Activated CD4-positive, alpha-beta T cell treated with anti-CD3 and anti-CD28 coated beads, Interleukin-10, Interleukin-2, amounts not matched to agents 100 ng/mL and 50 ng/mL, durations not matched to agents 16 hours and 8 hours (primary cell): ENCODE results near the gene SH3PXD2A.
A peak's percentile ranks its signal among the peaks of the same experiment; 100 is the strongest.
"Not testable (repeated sequence)": the region's sequence is repeated elsewhere in the genome, so short reads cannot be mapped to it uniquely, and the experiment has no call there.

Experiments used
- DNase-seq: peaks from one replicate; pipeline ENCODE4 v3.0.0-alpha.2; 2020

The SH3PXD2A gene

GRCh38 chr10:103765168-103765567 lies 90.2 kb downstream of the SH3PXD2A start:
- peak; percentile 24 for DNase-seq

- DNase-seq, result no peak
These were observed 90.9 kb downstream of the SH3PXD2A start for GRCh38 chr10:103764296-103765088.

DNA sequence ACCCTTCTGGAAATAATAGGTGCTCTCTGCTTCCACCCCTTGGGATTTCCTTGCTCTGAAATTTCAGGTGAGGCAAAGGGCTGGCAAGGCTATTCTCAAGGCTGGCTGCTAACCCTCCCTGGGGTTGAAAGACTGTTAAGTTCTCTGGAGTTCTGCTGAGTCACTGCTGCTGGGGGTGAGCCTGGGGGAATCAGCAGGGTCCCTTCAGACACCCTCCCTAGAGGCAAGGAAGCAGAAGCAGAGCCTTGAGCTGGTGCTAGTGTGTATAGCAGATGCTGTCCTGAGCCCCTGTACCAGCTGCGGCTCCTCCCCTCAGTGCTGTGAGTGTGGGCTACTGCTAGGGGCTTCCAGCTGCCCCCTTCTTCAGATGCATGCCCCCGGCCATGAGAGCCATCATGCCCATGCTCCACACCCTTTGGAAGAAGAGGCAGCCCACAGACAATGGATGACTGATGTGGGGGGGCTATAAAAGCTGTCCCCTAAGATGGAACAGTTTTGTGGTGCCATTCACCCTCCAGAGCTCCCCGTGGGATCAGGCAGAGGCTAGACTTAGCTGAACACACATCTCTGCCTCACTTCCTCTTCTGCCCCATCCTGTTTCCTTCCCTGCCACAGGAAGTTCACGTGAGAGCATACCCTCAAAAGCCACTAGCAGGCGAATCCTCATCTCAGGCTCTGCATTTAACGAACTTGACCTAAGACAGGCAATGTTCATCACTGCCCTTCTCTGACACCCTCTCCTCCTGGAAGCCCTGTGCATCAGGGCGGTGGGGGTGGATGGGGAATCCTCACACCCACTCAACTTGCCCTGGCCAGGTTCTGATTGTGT lies 91.8 kb downstream of the SH3PXD2A start:
- peak; percentile 62 for DNase-seq

DNA sequence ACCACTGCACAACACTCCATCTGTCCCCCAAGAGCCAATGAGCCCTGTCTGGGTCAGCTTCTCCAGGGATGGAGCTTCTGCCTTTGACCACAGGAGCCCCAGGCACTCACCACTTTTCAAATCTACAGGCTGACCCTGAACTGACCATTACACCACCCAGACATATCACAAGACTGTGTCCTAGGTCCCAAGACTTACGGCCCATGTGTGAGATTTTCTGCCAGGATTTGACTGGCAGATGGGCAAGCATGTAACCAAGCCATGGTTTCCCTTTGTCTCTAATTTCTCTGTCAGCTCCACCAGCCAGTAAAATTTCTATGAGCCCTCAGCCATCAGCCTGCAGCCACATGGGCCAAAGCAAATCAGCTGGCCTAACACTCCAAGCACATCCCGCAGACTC lies 92.5 kb downstream of the SH3PXD2A start:
- no peak for DNase-seq

GRCh38 chr10:103762162-103762561 lies 93.2 kb downstream of the SH3PXD2A start:
- DNase-seq, result no peak

DNA sequence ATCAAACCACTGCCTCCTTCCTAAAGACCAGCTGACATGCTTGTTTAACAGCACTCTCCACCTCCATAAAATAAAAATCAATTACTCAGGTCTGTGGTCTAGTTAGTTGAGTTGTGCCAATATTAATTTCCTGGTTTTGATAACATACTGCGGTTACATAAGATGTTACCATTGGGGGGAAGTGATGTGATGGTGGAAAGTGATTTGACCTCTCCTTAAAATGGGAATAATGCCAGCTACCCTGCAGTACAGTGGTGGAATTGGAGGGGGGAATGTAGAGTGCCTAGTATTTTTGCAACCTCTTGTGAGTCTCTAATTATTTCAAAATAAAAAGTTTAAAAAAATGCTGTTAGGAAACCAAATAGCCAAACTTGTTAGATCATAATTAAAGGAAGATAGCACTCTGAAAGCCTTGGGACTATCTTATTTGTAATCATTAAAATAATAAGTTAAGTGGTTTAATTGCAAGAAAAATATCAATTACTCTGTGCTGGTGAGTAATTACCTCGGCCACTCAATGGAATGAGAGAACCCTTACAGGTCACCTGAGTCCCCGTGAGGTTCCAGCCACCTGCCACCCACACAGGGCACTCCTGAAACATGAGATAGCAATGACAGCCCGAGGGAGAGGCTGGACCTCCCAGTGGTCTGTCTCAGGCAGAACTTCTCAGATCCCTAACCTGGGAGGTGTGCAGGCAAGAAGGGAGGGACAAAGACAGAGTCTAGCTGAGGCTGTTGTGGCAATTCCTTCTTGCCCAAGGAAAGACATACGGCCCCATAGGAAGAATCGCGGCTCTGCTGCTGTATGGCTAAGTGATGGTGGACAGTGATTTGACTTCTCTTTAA lies 94.1 kb downstream of the SH3PXD2A start:
- no peak for DNase-seq

- DNase-seq, result not testable (repeated sequence)
These were observed 95.1 kb downstream of the SH3PXD2A start for GRCh38 chr10:103760233-103760632.

GRCh38 chr10:103759100-103759781 lies 96.1 kb downstream of the SH3PXD2A start:
- peak; percentile 85 for DNase-seq

DNA sequence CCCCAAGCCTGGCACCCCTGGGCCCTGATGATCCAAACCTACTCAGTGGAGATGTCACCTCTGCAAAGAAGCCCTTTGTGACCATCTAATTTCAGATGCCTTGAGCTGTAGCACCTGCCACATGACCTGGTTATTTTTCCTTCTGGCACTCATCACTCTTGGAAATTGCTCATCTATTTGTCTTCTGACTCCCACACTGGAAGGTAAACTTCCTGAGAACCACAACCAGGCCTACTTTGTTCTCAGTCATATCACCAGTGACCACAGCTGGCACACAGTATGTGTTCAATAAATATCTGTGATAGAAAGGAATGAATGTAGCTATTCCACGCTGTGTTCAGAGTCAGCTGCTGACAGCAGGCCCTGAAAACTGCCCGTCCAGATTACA lies 97.1 kb downstream of the SH3PXD2A start:
- peak; percentile 20 for DNase-seq

- peak; percentile 53 for DNase-seq
These were observed 97.7 kb downstream of the SH3PXD2A start for GRCh38 chr10:103757531-103758293.

- DNase-seq, result no peak
These were observed 99.0 kb downstream of the SH3PXD2A start for GRCh38 chr10:103756277-103756869.

GRCh38 chr10:103752680-103753248 lies 102.6 kb downstream of the SH3PXD2A start:
- peak; percentile 38 for DNase-seq

DNA sequence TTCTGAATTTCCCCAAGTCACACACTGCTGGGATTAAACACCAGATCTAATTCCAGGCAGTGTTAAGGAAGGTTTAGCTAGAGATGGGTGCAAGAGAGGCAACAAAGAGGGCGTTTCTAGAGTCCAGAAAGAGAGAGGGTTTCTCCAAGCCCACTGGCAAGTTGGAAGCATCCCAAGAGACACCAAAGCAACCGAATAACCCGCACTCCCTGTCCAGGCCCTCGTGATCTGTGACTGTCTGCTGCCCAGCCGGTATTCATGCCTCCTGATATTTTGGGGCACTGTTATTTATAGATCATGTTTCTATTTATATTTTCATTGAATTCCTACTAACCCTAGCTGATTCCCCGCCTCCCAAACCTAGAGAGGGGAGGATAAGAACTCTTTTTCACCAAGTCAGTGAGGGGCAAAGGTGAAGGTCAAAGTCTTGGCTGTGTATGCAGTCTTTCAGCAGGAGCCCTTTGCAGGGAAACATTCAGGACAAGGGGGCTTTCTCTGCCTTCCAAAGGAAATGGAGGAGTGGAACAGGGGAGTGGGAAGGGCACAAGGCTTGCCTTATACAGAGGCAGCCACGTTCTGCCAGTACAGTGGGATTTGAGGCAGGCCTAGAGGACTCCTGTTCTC lies 103.6 kb downstream of the SH3PXD2A start:
- DNase-seq, result no peak

- DNase-seq, result no peak
These were observed 104.5 kb downstream of the SH3PXD2A start for GRCh38 chr10:103750836-103751235.

DNA sequence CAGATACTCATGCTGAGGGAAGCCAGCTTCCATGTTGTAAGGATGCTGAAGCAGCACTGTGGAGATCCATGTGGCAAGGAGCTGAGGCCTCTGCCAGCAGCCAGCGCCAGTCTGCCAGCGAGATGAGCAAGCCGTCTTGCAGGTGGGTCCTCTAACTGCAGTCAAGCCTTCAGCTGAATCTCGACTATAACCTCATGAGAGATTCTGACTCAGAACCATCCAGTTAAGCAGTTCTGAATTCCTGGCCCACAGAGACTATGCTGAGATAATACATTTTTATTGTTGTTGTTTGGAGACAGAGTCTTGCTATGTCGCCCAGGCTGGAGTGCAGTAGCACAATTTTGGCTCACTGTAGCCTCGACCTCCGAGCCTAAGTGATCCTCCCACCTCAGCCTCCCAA lies 105.6 kb downstream of the SH3PXD2A start:
- no peak for DNase-seq

GRCh38 chr10:103748020-103748419 lies 107.4 kb downstream of the SH3PXD2A start:
- peak; percentile 71 for DNase-seq

GRCh38 chr10:103747193-103747865 lies 108.0 kb downstream of the SH3PXD2A start:
- DNase-seq, result peak; percentile 28

DNA sequence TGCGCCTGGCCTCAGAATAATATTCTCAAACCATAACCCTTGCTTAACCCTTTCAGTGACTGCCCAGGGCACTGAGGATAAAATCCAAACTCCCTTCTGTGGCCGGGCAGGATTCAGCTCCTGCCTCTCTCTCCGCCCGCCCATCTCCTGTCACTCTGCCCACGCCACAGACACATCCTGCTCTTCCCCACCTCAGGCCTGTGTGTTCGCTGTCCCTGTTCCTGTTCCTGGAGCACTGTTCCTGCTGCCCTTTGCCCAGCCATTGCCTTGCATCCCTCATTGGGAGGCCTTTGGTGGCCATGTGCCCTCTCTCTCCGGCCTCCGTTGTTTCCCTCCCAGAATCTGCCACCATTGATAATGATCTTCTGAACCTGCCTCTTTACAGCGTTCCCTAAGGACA lies 108.8 kb downstream of the SH3PXD2A start:
- DNase-seq, result no peak

- DNase-seq, result peak; percentile 81
These were observed 109.8 kb downstream of the SH3PXD2A start for GRCh38 chr10:103745341-103746247.
